GM19351 (cell line): ENCODE results near the gene SYF2.
"Not testable (repeated sequence)": the region's sequence is repeated elsewhere in the genome, so short reads cannot be mapped to it uniquely, and the experiment has no call there.

Experiments
- ATAC-seq: cut with Tn5 transposase; IDR thresholded peaks from one replicate; pipeline ENCODE4 v1.9.1; 2021; ENCODE audit warnings: mild to moderate bottlenecking, moderate library complexity; ENCODE audit not compliant: unreplicated experiment

The SYF2 gene

DNA sequence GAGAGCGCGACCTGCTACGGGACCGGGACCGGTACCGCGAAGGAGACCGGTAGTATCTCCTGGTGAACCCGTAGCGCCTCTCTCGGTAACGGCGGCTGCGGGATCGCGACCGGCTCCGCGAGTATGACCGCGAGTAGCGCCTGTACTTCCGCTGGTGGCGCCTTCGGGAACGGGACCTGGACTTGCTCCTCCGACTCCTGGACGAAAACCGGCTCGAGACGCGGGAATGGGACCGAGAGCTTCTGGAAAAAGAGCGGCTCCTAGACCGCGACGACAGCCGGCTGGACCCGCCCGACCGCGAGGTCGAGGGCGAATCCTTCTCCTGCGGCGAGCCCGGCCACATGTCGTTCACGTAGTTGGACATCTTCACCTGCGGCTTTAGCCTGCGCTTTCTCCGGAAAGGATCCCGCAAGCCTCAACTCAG, 14.3 kb upstream of the SYF2 start:
- no peak for ATAC-seq

DNA sequence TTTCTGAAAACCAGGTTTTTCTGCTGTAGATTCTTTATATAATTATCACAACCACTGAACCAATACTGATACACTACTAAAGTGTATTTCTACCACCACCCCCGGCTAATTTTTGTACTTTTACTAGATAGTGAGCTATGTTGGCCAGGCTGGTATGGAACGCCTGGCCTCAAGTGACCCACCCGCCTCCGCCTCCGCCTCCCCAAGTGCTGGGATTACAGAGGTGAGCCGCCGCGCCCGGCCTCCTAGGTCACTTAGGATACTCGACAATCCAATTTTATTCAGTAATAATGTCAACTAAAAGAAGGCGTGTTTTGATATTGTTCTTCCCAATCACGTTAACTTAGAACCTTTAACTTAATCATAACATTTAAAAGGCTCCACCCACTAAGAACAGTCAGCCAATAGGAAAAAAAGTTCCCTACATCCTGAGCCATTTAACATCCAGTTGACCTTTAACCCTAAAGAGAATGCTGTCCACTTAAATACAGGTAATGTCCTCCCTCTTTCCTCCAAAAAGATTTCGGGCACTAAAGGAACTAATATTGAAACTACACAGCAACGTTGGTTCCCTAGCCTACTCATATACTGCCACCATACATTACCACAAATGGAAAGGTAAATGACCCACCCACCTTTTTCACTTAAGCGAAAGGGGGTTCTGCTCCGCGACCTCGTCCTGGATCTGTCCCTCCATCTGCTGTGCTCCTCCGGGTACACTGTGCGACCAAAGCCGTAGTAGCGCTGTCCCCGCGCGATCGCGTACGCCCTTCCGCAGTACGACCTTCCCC, 13.7 kb upstream of the SYF2 start:
- ATAC-seq: no peak

DNA sequence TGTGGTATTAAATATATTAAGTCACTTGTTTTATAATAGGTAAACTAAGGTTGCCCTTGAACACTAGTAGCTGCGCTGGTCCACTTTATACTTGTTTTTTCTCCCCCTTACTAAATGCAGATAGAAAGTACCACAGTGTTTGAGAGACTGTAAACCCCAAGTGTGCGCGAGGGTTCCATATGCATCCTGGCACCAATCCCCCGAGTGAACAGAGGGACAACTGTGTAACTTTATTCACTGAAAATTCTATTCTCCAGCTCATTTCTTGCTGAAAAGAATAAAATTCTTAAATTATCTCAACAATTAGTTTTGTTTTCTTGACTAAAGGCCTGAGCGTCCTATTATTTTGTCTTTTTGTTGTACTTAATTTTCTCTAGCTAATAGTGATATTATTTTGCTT, 13.1 kb upstream of the SYF2 start:
- no peak for ATAC-seq

DNA sequence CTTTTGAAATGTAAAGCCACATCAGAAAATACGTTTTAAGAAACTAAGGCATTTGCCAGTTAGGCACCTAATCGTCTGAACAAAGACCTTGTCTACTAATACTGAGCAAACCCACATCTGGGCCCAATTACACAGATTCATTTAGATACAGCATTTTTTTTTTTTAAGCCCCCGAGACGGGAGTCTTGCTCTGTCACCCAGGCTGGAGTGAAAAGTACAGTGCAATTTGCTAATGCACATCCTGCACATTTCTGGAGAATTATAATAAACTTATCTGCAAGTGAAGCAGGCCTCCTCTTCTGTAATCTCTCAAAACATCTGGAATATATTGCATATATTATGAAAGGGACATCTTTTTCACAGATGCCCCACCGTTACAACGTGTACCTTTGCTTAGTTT, 11.6 kb upstream of the SYF2 start:
- no peak for ATAC-seq

DNA sequence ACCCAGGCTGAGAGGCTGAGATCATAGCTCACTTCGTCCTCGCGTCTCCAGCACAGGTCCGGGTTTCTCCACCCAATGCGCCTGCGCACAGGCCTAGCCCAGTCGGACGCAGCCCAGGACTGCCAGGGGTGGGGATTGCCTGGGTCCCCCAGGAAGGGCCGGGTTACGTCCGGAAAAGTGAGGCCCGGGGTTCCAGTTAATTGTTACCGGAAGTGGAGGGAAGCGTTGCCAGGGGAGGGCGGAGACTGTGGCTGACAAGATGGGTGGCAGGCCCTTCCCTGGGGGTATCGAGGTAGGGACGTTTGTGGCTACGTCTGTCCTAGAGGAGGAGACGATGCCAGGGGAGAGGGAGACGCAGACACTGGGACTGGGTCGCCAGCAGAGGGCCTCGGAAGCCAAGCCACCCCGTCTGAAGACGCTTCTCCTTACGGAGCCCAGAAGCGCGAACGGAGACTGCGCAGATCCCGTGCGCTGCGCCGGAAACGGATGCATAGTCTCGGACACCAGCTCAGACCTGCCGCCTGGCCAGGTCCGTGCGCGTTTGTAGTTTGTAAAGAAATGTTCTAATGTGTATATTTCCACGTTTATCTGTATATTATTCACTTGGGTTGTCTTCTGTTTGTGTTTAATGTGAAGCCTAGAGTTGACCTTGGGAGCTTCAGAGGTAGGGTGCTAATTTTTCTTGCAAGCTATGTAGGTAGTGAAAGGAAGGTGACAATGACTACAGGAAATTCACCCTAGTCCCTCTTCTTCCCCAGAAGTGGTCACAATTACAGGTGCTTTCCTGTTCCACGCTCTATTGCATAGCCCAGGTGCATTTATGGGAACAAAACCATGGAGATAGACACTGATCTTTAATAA, 7.6 kb upstream of the SYF2 start:
- peak; percentile 68 for ATAC-seq

DNA sequence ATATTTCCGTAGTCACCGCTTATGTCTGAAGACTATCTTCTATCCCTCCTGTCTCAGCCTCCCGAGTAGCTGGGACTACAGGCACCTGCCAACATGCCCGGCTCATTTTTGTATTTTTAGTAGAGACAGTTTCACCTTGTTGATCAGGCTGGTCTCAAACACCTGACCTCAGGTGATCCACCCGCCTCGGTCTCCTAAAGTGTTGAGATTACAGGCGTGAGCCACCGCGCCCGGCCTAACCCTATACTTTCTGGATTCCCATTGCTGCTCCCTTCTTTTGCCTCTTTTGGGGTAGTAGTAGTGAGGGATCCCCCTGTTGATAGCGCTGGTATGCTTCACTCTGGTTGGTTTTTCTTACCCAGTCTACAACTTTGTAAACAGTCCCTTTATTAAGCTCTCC, 5.7 kb upstream of the SYF2 start:
- ATAC-seq: no peak

DNA sequence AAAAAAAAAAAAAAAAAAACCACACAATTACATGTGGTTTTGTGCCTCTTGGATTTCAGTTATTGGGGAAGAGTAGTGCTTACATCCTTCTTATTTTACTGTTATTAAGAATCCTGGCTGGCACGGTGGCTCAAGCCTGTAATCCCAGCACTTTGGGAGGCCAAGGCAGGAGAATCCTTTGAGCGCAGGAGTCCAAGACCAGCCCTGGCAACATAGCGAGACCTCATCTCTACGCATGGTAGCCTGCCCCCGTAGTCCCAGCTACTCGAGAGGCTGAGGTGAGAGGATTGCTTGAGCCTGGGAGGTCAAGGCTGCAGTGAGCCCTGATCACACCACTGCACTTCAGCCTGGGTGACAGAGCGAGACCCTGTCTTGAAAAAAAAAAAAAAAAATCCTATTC, 4.0 kb upstream of the SYF2 start:
- not testable (repeated sequence) for ATAC-seq

DNA sequence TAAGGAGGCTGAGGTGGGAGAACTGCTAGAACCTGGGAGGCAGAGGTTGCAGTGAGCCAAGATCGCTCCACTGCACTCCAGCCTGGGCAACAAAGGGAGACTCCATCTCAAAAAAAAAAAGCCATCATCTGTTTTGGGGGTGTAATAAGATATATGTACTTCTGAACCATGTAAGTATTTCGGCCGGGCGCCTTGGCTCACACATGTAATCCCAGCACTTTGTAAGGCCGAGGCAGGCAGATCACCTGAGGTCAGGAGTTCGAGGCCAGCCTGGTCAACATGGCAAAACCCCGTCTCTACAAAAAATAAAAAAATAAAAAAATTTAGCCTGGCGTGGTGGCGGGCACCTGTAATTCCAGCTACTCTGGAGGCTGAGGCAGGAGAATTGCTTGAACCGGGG, 3.1 kb upstream of the SYF2 start:
- ATAC-seq: not testable (repeated sequence)

DNA sequence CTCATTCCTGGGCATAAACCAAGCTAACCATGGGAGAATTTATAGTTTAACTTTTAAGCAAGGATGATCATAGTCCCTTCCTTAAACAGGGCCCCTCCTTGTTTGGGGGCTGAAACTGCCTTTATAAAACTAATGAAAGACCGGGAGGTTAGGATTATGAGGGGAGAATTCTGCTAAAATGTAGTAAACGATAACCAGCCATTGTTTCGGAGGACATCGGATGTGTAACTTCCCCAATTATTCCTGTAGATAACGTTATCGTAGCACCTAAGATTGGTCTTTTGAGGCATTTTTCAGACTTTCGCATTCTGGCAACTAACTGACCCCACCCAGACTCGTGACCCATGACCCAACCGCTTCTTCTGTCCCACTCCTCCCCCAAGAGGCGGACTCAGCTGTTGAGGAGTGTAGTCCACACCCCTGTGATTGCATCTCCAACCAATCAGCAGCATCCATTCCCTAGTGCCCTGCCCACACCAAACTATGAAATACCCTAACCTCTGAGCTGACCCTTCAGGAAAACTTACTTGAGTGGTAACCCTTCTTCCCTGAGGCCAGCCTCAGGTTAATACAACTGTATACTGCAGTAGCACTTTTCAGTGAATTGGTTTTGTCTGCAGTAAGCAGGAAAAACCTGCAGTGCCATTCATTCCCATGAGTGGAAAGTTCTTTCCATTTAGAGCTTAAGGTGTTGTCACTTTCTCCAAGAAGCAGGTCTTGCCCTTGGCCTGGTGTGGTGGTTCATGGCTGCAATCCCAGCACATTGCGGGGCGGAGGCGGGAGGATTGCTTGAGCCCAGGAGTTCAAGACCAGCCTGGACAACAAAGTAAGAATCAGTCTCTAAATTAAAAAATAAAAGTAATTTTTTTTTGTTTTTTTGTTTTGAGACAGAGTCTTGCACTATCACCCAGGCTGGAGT, 823 bp upstream of the SYF2 start:
- ATAC-seq: peak; percentile 64

DNA sequence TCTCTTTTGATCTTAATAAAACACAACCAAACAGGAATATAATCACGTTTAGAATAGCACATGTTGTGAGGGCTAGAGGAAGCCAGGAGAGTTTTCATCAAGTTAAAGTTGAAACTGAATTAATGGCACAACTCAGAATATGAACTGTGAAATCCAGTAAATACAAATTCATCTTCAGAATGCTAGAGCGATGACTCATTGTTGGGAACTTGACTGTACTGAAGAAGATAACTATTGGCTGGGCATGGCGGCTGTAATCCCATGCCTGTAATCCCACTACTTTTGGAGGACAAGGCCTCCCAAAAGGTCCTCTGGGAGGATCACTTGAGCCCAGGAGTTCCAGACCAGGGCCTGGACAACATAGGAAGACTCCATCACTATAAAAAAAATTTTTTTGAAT, 8.8 kb downstream of the SYF2 start:
- ATAC-seq: no peak

DNA sequence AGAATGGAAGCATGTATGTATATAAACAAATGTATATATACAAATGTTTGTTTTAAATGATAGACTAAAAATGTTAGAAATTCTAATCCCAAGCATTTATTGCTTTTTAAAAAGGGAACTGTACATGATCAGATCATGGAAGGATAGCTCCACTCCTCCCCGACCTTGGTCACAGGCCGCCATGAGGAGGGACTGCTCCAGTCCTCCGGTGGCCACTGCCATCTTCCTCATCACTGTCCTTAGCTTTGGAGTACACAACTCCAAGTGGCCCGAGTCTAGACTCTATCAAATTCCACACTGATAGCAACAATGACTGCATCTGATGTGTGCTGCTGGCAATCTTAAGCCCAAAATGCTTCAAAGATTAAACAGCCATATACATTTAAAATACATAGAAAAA, 9.7 kb downstream of the SYF2 start:
- no peak for ATAC-seq

DNA sequence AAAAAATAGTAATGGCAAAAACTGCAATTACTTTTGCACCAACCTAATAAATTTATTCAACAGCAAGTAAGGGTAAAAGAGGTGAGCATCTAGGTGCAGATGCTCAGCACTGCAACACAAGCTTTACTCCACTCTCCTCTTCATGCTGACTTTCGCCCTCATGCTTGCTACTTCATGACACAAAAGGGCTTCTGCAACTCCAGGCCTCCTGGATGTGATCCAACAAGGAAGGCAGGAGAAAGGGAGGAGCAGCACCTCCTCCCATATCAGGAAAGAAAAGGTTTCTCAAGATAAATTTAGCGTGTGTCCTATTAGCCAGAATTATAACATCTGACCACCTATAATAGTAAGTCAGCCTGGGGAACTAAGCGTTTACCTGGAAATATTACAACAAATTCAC, 11.6 kb downstream of the SYF2 start:
- ATAC-seq: no peak

DNA sequence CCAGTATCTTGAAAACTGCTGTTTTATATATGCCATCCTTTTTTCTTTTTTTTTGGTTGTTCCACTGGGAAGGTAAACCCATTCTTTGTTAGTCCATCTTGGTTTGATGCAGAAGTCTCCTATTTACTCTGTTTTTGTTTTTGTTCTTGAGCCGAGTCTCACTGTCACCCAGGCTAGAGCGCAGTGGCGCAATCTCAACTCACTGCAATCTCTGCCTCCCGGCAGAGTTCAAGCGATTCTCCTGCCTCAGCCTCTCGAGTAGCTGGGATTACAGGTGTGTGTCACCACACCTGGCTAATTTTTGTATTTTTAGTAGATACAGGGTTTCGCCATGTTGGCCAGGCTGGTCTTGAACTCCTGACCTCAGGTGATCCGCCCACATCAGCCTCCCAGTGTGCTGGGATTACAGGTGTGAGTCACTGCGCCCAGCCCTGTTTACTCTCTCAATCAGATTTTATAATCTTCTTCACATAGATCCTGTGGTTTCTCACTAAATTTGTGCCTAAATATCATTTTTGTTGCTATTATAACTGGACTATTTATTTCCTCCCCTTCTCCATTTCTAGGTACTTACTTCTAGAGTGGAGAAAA, 12.5 kb downstream of the SYF2 start:
- no peak for ATAC-seq

DNA sequence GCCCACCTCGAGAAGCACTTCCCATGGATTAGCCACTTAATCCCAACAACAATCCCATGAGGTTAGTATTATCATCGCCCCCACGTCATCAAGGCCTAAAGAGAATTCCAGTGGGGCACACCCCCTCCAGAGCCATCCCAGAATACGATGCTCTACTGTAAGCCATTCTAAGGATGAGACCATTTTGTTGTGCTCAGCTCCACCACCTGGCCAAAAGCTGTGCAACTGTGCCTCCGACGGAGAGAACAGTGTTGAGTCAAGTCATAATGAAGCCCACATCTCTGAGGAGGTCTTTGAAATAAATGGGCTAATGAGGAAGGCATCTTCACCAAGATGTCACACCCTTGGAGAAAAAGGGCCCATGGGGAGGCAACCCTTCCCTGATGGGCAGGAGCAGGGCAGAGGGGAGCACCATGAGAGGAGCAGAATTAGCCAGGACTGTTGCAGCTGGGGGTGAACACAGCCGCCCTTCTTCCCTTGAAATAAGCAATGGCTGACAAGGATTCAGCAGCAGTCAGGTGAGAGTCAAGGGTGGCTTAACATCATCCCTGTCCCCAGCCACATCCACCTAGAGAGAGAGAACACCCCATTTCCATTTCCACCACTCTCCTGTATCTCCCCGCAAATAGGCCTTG, 14.6 kb downstream of the SYF2 start:
- ATAC-seq: no peak

DNA sequence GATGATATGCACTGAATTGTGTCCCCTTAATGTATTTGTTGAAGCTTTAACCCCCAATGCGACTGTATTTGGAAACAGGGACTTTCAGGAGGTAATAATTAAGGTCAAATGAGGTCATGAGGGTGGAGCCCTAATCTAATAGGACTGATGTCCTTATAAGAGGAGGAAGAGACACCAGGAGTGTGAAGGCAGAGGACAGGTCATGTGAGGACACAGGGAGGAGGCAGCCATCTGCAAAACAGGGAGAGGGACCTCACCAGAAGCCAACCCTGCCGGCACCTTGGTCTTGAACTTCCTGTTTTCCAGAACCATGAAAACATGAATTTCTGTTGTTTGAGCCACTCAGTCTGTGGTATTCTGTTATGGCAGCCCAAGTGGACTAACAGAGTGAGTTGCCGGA, 15.3 kb downstream of the SYF2 start:
- ATAC-seq: no peak

DNA sequence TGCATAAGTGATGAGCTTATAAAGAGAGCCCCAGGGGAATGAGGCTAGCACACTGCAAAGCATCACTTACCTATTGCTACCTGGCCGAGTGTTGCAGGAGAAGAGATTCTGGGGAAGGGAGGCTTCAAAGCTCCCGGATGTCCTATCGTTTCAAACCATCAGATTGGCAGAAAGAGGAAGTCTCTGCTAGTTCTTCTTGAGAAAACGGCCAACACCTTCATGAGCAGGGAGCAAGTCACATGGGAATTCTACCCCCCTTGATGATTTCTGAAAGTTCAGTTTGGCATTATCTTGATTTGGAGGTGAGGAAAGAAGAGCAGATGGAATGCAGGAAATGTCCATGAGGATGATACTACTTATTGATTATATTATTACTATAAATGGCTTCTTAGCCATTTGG, 16.2 kb downstream of the SYF2 start:
- ATAC-seq: no peak

DNA sequence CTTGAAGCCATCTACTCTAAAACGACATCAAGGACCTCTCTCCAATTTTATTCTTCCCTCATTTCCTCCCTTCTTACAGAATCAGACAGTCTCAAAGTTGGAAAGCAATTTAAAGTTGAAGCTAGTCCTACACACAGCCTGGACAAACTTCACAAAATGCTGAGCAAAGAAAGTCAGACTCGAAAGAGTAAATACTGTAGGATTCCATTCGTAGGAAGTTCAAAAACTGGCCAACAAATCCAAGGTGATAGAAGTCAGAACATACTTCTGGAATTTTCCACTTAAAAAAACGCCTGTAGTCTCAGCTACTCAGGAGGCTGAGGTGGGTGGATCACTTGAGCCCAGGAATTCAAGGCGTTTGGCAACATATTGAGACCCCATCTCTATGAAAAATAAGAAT, 19.6 kb downstream of the SYF2 start:
- ATAC-seq: no peak

DNA sequence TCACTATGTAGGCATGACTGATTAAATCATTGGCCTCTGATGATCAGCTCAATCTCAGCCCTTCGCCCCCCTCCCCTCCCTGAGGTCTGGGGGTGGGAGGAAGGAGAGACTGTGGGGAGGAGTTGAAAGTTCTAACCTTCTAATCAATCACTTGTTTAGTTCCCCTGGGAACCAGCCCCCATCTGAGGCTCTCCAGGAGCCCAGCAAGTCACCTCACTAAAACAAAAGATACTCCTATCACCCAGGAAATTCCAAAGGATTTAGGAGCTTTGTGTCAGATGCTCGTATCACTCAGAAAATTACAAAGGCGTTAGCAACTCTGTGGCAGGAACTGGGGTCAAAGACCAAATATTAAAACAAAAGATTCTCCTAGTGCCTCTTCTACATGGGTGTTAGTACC, 21.6 kb downstream of the SYF2 start:
- no peak for ATAC-seq

DNA sequence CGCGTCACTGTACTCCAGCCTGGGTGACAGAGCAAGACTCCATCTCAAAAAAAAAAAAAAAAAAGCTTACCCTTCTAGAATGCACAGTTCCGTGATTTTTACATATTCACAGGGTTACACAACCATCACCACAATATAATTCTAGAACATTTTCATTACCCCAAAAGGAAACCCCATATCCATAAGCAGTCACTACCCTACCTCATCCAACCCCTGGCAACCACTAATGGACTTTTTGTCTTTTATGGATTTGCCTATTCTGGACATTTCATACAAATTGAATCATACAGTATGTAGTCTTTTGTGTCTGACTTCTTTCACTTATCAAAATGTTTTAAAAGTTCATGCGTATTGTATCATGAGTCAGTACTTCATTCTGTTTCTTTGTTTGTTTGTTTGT, 22.8 kb downstream of the SYF2 start:
- no peak for ATAC-seq

DNA sequence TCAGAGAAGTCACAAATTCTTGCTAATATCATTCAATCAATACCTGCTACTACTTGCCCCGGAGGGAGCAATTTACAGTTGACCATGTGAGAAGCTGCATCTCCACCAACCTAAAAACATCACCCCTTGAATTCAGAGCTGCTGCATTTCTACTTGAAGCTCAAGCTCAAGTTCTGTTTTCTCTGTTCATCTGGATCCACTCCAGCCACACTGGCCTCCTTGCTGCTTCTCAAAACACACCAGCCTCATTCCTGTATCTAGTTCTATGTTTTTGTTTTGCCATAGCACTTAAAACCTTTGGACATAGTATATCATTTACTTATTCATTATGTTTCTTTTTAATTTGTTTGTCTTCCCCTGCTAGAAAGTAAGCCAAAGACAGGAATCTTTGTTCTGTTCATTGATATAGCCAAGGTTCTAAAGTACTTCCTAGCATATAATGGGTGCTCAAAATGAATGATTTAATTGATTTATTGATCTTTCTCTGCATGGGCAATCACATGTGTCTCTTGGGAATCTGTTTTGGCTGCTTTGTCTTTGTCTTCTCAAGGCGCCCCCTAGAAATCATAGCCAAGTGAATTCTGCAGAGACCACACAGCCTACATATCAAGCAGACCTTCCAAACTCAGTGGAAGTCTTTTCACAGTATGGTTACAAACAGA, 23.6 kb downstream of the SYF2 start:
- ATAC-seq: no peak
